NCI-H345 (cell line): ENCODE measurements around the gene SPSB2.
"Not testable (repeated sequence)": the region's sequence is repeated elsewhere in the genome, so short reads cannot be mapped to it uniquely, and the experiment has no call there.

ENCODE experiments used
- DNase-seq: peaks from one replicate; lab custom pipeline; 2025; lab: John Stamatoyannopoulos, UW

Gene SPSB2, protein sequence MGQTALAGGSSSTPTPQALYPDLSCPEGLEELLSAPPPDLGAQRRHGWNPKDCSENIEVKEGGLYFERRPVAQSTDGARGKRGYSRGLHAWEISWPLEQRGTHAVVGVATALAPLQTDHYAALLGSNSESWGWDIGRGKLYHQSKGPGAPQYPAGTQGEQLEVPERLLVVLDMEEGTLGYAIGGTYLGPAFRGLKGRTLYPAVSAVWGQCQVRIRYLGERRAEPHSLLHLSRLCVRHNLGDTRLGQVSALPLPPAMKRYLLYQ

DNA sequence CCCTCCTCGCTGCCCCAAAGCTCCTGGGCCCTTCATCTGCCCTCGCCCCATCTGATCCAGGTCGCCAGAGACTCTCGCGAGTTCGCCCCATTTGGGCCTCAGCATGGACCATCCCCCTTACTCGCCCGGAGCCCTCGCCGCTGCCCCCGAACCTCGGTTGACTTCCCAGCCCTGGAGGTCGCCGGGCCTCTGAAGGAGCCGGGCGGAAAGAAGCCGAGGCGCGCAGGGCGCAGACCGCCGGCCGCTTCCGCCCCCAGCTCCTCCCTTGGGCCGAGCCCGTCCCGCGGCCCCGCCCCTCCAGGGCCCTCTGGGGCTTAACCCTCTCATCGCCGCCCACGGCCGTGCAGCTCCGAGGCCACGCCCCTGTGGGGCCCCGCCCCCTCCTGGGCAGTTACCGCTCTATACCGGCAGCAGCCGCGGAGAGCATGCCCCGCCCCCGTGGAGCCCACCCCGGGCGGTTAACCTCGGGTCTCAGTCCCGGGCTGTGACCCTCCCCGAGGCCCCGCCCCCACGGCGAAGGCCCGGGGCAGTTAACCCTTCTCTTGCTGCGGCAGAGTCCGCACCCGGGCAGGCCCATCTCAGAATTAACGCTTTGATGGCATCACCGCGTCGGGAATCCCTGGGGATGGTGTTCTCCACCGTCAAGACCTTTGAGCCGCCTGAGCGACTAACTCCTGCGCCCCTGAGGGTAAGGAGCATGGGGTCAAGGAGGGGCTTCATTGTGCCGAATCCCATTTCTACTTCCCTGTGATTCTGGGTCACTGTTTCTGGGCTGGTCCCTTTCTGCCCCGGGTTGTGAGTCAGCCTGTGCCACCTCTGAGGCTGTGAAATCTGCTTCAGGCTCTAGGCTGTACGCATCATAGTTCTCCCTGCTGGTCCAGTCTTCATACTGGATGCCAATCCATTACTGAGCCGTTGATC lies at the start of gene SPSB2:
Gene SPSB2 (minus strand): TSS at position 210 of the 921 bp plus-strand sequence. CDS start 402 bp downstream, outside the sequence.
- peak; percentile 99 for DNase-seq

DNA sequence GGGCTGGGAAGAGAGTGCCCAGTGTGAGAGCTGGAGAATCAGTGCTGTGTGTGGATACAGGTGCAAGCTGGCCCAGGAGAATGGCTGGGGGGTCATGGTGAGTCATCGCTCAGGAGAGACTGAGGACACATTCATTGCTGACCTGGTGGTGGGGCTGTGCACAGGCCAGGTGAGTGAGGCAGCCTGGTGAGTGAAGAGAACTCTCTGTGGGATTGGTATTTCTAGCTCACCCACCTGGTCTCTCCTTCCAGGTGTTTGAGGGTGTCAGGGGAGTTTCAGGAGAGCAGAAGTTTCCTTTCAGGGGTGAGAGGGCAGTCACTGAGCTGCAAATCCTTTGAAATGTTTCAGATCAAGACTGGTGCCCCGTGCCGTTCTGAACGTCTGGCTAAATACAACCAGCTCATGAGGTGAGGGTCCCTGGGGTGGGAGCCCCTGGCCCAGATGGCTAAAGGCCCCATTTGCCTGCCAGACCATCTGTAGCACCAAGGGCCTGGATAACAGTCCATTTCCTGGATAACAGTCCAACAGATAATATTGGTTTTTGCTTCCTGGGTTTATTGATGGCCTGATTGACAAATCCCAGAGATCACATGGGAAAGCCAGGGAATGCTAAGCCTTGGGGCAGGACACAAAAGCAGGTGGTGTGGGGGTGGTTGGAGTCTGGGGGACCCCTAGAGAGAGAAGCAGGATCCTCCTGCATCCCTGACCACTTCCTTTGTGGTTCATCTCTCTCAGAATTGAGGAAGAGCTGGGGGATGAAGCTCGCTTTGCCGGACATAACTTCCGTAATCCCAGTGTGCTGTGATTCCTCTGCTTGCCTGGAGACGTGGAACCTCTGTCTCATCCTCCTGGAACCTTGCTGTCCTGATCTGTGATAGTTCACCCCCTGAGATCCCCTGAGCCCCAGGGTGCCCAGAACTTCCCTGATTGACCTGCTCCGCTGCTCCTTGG lies 49.2 kb upstream of the SPSB2 start:
- no peak for DNase-seq

DNA sequence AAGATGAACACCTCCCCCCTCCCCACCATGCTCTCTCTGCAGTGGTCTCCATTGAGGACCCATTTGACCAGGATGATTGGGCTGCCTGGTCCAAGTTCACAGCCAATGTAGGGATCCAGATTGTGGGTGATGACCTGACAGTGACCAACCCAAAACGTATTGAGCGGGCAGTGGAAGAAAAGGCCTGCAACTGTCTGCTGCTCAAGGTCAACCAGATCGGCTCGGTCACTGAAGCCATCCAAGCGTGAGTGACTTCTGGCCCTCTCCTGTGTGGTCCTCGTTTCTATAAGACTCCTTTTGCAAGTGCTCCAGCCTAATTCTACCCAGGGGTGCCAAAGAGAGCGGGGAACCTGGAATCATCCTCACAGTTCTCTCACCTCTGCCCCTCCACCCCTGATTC lies 48.4 kb upstream of the SPSB2 start:
- no peak for DNase-seq

DNA sequence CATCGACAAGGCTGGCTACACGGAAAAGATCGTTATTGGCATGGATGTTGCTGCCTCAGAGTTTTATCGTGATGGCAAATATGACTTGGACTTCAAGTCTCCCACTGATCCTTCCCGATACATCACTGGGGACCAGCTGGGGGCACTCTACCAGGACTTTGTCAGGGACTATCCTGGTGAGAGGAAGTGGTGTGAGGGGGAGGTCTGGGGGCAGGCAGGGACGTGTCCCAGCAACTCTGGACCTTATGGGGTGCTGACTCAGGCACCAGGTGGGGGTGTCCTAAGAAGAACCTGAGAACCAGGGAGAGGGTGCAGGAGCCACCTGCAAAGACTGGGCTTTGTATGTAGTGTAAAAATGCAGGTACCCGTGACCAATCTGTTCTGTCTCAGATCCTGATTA lies 46.5 kb upstream of the SPSB2 start:
- DNase-seq = no peak

DNA sequence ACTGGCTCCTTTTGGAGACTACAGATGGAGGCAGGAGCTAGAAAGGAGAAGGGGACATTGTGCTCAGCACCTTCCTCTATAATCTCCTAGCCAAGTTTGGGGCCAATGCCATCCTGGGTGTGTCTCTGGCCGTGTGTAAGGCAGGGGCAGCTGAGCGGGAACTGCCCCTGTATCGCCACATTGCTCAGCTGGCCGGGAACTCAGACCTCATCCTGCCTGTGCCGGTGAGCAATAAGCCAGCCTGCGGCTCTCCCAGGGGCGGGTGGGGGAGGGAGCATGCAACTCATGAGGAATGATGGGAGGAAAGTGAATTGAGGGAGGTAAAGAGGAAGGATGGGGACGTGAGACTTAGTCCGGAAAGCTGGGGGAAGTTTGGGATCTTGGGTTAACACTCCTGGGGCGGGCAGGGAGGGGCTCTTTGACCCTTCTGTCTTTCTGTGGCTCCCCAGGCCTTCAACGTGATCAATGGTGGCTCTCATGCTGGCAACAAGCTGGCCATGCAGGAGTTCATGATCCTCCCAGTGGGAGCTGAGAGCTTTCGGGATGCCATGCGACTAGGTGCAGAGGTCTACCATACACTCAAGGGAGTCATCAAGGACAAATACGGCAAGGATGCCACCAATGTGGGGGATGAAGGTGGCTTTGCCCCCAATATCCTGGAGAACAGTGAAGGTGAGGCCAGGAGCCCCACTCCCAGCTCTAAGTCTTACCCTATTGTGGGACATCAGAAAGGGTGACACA lies 44.6 kb upstream of the SPSB2 start:
- DNase-seq = no peak

DNA sequence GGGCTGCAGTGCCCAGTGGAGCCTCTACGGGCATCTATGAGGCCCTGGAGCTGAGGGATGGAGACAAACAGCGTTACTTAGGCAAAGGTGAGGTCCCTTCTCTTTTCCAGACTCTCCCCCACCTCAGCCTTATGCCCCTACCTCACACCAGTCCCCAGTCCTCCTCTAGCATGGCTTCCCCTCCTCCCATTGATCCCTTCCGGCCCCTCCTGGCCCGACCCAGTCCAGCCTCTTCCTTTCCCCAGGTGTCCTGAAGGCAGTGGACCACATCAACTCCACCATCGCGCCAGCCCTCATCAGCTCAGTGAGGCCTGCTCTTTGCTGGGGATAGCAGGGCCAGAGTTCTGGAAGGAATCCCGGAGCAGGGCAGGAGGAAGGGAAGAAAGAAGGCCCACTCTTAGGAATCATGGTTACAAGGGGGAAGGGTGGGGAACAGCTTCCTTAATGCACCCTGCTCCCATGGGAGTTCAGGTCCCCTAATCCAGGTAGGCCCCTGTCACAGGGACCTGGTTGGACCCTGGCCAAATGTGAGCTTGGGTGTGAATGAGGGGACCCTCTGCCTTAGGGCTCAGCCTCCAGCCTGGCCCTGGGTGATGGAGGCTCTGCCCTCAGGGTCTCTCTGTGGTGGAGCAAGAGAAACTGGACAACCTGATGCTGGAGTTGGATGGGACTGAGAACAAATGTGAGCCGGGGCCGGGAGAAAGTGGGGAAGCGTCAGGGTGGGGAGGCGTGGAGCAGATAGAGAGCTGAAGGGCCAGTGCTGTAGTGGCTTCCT lies 43.5 kb upstream of the SPSB2 start:
- DNase-seq = no peak

DNA sequence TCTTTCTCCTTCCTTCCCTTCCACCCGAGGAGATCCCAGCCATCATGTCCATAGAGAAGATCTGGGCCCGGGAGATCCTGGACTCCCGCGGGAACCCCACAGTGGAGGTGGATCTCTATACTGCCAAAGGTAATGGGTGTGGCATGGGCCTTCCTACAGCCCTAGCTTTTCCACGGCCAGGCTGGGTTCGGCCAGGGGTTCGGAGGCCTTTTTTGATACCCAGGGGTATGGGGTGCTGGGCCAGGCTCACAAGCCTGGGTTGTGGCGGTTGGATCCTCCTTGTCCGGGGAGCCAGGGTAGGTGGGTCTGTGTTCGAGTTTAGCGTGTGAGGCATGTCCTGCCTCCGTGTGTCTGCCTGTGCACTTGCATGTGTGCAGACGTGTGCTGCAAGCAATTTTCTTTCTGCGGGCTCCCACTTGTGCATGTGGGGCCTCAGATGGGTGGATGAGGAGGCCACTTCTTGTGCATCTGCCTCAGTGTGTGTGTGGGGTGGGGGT lies 42.7 kb upstream of the SPSB2 start:
- DNase-seq = no peak

DNA sequence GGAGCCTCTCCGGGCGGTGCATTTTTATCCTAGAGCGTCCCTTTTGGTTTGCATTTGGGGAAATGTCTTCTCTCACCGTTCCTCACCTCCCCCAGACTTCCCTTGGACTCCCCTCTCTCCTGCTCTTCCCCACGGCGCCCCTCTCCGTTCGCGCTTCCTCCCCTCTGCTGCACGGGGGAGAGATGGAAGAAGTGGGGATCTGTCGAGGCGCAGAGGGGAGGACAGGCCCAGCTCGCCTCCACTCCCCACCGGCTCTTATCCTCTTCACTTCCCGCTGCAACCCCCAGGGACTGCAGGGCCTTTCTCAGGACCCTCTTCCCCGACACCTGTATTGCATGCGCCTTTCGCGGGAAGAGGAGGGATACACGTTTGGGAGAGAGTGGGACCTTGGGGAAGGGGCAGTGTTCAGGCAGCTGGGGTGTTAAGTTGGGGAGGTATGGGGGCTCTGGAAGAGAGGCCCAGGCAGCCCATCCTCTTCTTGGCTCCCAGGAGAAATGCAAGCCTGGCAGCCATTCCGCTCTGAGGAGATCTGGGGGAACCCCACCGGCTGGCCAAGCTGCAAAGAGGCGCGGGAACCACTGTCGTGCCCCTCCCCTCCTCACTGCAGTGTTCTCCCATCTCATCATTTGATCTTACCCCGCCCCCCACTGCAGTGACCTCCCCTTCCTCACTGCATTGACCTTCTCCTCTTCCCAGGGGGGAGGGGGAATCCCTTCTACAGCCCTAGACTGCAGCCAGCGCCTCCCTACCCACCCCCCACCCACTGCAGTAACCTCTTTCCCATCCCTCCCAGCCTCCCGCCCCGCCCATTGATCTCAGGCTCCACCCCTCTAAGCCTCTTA lies 42.1 kb upstream of the SPSB2 start:
- DNase-seq = peak; percentile 56

DNA sequence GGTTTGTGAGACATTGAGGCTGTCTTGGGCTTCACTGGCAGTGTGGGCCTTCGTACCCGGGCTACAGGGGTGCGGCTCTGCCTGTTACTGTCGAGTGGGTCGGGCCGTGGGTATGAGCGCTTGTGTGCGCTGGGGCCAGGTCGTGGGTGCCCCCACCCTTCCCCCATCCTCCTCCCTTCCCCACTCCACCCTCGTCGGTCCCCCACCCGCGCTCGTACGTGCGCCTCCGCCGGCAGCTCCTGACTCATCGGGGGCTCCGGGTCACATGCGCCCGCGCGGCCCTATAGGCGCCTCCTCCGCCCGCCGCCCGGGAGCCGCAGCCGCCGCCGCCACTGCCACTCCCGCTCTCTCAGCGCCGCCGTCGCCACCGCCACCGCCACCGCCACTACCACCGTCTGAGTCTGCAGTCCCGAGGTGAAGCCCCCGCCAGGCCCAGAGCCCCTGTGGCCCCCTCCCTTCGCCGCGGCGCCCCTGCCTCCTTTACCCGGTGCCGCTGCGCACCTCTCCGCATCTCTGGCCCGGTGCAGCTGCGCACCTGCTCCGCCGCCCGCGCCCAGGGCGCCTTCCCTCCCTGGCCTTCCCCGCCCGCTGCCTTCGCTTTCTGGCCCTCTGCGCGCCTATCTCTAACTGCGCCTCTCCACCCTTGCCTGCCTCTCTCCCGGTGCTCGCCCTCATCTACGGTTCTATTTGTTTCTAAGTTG lies 41.3 kb upstream of the SPSB2 start, which contains the start of gene ENO2:
Gene ENO2 (plus strand): TSS at position 335 of the 701 bp plus-strand sequence. CDS start 1,253 bp downstream, outside the sequence.
- peak; percentile 73 for DNase-seq

DNA sequence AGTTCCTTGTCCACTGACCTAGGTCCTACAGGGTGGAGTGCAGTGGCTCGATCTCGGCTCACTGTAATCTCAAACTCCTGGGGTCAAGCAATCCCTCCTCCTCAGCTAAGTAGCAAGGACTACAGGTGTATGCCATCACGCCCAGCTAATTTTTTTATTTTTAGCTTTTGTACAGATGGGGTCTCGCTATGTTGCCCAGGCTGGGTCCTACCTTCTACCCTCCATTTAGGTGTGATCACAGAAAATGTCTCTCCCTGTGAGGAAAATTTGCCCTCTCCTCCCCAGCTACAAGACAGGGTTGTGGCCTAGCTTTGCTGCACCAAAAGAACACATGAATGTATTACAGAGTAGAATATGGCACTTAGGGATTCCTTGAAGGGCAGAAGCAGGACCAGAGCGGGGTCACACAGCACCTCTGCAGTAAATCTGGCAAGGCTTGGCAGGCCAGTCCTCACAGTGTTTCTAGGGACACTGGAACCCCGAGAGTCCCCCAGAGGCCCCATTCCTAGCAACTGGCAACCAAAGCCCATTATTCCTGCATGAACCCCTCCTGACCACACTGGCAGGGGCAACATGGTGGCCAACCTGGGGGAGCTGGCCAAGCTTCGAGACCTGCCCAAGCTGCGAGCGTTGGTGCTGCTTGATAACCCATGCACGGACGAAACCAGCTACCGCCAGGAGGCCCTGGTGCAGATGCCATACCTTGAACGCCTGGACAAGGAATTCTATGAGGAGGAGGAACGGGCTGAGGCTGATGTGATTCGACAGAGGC lies 39.2 kb upstream of the SPSB2 start:
- no peak for DNase-seq

DNA sequence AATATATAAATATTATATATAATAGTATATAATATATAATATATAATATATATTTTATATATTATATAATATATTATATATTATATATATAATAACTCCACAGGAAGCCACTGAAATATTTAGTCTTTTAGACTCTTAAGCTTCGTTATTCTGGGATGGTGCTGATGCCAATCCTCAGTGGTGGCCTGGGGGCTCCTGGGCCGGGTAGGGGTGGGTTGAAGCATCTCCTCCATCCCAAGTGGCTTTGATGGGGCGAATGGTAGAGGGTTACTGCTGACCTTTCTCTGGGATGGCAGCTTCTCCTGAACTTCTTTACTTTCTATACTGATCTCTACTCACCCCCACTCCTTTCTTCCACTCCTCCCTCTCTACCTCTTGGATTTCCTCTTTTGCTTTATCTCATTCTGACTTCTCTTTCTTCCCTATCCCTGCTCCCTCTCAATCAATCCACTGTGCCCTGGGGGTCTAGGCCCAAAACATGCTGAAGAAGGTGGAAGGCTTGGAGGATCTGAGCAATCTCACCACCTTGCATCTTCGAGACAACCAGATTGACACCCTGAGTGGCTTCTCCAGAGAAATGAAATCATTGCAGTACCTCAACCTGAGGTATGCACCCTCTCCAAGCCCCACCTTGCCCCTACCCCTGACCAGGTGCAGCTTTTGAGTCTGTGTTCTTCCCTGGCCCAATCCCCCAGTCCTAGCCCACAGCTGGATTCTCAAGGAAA lies 36.5 kb upstream of the SPSB2 start:
- no peak for DNase-seq

DNA sequence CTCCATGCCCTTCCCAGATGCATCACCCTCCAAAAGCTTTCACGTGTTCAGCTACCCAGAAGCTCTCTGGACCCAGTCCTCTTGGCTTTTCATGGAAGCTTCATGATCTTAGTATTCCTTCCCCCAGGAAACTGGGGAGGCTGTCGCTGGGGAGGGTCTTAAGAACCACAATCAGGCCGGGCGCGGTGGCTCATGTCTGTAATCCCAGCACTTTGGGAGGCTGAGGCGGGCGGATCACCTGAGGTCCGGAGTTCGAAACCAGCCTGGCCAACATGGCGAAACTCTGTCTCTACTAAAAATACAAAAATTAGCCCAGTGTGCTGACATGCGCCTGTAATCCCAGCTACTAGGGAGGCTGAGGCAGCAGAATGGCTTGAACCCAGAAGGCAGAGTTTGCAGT lies 35.0 kb upstream of the SPSB2 start:
- DNase-seq = not testable (repeated sequence)

DNA sequence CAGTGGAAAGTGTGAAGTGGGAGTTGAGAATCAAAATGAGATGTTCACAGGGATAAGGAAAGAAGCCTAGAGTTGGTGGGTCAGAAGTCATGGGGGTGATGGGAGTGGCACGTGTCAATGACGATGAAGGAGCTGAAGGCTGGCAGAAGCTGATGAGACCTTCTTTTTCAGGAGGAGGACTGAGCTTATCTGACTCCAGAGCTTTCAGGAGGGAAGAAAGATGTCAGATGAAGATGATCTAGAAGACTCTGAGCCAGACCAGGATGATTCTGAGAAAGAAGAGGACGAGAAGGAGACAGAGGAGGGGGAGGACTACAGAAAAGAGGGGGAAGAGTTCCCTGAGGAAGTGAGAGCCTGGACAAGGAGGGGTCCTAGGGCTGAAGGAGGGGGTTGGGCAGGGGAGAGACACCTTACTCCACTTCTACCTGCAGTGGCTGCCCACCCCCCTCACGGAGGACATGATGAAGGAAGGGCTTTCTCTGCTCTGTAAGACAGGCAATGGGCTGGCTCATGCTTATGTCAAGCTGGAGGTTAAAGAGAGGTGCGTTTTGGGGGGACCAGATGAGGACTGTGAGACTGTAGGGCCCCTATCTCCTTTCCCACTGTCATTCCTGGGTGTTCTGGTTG lies 32.4 kb upstream of the SPSB2 start:
- no peak for DNase-seq

DNA sequence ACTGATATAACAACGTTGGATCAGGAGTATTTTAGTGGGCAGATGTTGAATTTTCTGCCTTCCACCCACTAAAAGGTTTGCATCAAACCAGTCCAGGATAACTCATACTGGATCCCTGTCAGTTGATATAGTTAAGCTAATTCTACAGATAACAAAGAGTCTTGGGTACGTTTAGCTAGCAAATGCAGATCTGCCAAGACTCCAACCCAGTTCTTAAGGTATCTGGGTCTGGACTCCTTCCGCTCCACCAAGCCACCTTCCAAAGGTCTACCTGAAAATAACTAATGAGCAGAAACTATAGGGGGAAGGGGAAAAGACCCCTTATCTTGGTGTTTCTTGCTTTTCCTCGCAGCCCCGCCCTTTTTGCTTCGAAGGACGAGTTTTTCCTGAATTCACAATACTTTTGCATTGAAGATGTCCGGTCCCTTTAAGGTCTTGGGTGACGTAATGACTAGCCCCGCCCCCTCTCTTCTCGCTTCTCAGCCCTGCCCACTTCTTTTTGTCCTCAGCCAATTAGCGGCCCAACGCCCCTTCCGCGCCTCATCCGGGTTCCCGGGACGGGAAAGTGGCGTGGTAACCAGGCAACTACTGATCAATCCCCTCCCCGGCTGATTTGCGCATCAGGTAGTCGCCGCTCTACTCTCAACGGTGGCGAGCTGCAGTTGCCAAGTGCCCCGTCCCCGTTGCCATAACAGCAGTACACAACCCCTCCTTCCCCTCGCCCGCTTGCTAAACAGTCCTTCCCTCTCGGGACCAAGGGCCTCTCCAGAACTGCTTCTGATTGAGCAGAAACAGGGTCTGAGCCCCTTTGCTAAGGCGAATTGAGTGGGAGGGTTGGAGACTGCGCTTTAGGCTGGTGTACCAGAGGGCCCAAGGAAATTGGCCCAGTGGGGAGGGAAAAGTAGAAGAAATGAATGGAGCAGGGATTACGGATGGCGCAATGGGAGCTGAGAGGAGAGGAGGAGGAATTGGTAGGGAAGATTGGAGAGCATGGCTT lies 31.5 kb upstream of the SPSB2 start, which contains the start of gene LRRC23:
Gene LRRC23 (plus strand): TSS at position 543 of the 997 bp plus-strand sequence. CDS start 812 bp downstream, outside the sequence.
- DNase-seq = peak; percentile 97

DNA sequence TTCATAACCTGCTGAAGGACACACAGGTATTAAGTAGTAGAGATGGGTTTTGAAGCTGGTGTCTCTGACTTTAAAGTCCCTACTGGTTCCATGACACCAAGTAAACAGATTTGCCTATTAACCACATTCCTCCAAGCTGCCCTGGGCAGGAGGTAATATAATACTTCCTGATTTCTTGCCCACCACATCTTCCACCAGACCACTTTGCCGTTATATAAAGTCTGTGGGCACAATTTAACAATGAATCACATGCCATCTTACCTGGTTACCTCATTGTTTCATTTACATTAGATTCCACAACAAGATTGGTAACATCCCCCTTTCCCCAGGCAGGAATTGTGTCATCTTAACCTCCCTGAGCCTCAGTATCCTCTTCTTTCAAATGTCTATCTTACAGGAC lies 30.6 kb upstream of the SPSB2 start:
- DNase-seq = no peak
